ENCODE data around the gene GCSAM.

GCSAM gene

DNA sequence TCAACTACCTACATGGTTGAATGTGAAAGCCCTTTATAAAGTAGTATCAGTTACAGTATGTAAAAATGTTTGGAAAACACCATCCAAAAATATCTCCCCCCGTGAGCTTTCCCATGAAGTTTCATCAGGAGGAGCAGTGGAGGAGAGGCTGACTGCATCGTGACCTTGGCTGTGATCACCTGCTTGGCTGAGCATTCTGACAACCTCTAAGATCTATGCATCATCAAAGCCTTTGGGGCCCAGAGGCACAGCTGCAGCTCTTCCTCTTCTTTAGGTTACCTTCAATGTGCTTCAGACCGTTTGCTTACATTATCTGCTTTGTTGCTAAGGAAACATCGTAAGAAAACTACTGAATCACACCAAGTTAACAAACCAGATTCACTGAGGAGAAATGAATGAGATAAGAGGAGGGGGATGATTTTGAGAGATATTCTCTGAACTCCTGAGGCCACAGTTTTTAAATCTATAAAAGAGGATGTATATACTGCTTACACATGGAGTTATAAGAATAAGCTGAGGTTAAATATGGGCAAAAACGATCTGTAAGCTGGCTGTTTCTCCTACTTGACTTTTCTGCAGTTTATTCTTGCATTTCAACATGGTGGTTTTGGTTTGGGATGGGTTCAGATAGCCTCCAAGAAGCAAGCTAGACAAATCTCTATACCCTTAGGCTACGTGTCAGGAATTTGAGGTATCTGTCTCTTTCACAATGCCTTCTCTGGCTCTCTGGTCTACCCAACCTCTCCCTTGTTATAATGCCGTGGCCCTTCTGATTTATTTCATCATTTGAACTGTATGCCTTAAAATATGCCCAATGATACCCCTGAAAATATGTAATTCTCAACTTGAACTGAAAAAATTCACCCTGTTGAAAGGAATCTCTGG, 4.0 kb downstream of the GCSAM start:
- no peak for DNase-seq

DNA sequence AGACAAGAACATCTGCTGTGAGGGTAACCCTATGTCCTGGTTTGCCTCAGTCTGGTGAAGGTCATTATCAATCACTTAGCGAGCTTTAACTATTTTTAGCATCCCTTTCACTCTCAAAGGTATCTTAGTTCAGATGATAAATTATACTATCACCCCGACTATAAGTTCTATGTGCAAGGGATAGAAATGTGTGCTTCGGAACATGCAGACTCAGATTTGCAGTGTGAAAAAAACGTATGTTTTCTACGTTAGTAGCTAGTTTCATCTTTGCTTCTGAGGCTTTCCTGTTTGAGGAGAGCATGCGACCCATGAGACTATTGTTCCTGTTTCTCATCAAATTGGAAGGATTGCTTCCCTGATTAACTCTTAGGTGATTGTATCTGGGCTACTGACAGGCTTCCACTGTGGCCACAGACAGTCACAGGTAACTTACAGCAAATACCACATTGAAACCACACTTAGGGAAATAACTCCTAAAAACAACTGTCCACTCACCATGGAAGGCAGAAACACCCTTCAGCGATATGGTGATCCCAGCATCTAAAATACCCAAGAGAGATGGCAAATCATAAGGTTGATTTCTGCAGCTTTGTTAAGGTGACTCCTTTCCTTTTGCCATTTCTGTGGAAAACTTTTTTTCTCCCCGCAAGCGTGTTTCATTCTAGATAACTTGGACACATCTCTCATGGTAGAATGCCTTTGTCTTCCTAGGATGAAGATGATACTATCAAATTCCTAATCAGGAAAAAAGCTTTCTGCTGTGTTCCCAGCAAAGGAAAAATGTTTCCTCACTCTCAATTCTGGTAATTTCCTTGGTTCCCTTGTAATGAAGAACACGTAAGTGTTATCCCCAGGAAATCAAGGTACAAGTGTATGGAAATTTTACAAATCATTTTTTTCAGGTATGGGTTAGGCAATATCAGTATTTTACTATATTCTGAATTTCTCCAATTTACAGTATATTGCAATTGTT, 5.2 kb downstream of the GCSAM start:
- DNase-seq = no peak

DNA sequence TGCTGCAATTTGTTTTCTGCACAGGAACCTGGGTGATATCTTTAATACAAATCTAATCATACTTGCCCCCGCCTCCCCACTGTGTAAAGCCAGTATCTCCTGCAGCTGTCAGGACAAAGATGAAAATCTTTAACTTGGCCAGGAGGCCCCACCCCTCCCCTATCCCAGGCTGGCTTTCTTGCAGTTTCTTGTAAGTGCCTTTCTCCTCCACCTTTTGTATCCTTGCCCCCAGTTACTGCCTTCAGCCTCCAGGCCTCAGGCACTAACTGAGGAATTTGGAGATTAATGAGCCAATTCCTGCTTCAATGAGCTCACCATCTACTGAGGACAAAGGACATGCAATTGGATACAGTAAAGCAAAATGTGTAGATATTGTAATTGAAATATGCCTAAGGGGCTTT, 6.5 kb downstream of the GCSAM start:
- DNase-seq = peak; percentile 15

DNA sequence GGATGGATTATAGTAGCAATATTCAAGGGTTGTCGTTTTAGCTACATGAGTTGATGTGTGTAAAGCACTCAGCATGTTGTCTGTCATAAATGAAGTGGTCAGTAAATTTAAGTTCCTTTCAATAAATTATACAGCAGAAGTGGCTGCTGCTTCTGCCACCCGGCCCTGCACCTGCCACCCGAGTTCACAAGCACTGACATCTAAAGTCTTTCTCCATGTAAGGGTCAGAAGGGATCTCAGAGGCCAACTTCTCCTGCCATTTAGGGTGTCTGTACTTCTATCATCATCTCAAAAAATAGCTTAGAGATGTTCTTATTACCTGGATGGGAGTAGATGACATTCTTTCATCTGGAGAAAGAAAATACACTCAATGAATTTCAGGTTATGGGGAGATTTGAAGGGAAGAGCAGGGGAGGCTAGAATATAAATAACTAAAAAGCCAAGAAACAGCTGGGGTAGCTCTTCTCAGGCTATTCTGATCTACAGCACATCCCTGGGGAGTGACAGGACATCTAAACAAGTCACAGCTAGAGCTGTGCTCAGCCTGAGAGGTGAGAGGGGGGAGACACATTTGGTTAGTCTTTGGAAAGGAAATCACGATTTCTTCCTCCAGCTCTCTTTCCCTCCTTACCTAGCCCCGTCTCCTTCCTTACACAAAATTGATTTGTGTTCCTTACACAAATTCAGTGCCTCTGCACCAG, 8.0 kb downstream of the GCSAM start:
- no peak for DNase-seq

DNA sequence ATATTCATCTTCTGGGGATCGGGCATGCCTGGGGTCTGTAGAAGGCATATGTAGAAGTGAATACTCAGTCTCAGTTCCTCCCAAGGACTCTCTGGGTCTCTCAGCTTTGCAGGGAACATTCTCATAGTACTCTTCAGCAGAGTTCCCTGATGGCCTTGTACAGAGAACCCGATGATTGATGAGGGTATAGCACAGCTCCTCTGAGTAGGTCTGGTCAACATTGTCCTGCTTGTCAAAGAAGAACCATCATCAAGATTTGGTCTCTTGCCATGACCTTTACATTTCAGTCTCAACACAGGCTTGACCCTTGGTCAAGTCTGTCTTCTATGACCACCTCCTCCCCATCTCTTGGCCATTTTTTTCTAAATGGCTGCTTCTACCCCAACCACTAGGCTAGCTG, 9.5 kb downstream of the GCSAM start:
- no peak for DNase-seq

DNA sequence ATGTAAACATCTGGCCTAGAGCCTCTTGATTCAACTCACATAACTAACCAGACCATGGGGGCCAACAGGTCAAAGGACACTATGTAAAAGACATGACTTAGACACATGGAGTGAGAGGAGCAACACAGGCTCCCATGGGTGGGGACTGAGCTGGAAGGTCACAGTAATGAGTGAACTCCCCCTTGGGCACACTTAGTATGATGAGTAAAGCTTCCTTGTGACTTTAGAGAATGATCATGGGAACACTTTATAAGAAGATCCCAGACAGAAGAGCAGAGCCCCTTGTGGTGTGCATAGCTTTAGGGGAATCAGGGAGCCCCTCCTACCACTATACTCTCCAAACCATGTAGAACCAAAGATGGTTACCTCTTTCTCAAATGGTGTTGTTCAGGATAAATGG, 10.2 kb downstream of the GCSAM start:
- DNase-seq = no peak

DNA sequence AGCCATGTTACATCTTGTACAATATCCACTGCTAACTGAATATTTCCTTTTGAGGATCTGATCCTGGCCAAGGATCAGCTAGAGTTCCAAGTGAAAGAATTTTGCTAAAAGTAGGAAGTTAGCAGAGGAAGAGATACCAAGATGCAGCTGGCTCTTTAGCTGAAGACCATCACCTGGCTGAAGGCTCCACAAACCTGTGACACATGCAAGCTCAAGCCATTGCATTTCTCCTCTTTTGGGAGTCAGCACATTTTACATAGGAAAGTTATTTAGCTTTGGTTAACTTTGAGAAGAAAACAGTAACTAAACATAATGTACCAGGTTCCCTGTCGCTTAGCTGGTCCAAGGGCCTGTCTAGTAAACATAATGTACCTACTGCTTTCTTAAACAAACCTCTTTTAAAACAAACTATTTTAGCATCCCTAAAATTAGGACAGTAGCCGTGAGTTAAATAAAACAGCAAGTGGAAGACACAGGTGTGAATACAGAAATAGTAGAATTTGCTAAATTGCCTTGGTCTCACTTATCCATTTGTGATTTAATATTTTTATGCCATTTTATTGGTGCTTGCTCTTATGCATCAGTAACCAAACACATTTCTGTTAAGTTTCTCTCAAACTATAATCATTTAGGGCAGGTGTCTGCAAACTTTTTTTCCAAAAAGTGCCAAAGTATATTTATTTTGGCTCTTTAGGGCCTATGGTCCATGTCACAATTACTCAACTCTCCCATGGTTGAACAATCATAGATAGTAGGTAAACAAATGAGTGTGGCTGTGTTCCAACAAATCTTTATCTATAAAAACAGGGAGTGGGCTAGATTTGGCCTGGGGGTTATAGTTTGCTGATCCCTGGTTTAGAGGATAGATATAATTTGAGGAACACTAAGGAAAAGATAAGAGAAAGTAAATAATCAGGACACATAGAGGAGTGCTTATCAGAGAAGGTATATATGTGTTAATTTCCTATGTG, 11.2 kb downstream of the GCSAM start:
- no peak for DNase-seq

DNA sequence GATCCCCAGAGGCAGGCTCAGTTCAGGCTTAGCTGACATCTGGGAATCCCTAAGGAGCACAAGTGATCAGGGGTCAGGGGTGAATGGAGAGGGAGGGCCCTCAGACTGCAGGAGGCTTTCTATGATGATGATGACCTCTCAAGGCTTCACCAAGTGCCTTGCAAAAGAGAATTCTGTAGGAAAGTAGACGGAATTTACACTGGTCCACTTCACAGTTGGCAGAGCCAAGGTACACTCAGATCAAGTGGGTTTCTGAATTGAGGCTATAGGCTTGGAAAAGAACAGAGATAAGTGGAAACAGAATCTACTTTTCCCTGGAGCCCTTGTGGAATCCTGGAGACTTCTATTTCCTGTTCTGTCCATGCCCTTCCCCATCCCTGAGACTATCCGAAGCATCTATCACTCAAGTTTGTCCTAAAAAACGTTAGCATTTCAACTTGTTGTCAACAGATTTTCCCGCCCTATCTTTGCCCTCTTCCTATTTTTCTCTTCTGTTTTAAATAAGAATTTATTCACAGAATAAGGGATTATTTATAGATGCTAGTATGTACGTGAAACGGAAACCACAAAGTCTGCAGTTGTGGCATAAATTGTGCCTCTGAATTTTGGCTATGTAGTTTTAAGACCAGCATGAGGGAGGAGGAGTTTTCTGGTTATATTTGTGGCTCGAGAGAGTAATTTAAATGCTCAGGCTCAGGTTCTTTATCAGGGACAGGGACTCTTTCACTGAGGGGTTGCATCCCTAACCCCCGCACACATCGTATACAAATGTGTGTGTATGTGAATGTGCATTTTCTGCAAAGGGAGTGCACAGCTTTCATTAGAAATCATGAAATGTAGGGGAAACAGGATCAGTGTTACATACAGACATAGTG, 12.8 kb downstream of the GCSAM start:
- no peak for DNase-seq

DNA sequence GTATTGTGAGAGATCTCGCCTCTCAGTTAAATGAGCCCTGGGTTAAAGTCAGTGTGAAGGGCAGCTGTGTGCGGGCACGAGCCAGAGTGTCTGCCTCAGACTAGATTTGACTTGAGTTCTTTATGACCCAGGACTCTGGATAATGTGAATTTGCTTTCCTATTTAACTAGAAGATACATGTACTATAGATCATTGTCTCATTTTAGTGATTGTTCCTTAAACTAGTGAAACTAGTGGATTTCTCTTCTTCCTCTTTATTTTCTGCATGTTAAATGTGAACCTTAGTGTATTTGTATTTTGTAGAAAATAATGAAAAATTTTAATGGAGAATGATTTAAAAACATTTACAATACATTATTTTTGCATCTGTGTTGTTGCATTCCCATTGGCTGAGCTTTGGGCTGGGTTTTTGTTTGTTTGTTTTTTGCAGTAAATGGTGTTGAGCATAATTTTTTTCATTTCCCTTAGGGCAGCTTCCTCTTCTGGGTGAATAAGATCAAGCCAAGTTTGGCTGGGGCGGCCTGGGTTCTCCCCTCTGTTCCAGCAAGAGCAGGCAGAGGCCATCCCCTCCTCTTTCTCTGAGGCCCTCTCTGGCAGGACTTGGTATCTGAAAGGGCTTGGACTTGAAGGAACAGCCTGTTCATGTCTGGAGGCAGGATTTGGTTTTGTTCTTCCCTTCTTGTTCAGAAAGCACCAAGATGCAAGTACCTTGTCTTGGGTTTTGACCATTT, 15.0 kb downstream of the GCSAM start:
- DNase-seq = no peak

DNA sequence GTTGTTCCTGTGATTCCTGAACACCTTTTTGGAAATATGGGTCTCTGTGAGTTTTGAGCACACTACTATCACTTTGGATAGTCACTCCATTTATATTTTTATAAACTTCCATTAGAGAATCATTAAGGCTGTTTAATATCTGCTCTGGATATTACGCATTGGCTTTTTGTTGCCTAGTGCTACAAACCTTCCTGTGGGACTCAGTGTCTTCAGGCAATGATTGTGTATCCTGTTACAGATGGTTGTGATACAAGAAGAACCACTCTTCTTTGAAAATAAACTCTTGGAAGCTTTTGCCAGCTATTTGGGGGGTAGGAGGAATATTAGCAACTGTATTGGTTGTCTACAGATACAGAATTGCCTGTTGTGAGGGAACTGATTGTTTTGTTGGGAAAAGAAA, 15.6 kb downstream of the GCSAM start:
- no peak for DNase-seq

DNA sequence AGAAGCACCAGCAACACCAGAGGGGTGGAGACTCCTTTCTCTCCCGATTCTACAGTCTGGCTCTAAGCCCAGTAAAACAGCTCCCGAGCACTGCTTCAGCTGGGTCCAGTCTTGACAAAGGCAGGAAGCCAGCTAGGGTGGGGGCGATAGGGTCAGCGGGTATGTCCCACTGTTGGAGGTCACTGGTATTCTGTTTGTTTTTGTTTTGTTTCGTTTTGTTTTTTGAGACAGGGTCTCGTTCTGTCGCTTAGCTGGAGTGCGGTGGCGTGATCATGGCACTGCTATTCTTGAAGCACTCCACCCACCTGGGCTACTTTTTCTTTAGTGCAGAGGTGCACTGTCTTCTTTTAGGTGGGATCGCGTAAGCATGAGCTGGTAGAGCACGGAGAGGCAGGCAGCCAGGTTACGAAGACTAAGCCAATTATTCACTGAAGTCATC, 16.3 kb downstream of the GCSAM start:
- DNase-seq = no peak

DNA sequence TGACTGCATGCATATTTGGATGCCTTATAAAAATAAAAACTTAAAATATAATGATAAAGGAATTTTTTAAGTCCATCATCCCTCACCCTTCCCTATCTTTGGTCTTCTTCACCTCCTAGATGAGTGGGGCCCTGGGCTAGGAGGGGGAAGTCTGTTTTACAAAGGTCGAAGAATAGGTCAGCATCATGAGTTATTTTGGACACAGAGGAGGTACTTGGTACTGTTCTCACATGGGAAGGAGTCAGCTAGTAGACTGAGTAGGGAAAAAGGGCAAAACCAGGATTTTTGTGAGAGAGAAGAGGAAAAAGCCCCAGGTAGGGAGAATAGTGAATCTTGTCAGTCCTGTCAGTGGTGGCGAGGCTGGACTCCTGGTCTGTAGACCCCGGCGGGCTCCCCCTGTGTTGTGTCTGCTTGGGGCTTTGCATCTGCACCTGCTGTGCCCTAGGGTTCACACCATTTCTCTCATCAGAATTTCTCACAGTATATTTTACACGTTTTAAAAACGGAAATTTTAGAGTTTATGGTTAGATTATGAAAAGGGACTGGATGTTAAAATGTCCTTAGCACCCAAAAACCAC, 17.2 kb downstream of the GCSAM start:
- DNase-seq = no peak

DNA sequence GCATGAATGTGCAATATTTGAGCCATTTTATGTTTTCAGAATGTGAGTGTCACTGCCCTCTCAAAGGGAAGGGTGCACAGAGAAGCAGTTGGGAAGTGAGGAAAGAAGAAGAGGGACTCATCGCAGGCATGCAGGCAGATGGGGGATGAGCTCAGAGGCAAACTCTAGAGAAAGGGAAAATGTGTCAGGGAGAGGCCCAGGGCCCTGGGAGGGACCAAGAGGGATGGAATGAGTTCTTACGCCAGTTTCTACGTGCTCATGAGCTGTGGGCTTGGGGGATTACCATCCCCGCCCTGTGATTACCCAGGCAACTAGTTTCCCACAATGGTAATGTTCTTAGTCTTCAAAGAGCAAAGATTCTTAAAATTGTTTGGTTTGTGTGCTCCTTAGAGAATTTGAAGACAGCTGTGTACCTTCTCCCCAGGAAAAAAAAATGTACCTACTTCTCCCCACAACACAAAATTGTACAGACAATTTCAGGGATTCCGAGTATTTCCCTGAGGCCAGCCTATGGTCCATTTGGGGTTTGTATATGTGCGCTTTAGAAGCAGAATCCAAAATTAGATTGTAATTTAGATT, 17.8 kb downstream of the GCSAM start:
- DNase-seq = no peak

DNA sequence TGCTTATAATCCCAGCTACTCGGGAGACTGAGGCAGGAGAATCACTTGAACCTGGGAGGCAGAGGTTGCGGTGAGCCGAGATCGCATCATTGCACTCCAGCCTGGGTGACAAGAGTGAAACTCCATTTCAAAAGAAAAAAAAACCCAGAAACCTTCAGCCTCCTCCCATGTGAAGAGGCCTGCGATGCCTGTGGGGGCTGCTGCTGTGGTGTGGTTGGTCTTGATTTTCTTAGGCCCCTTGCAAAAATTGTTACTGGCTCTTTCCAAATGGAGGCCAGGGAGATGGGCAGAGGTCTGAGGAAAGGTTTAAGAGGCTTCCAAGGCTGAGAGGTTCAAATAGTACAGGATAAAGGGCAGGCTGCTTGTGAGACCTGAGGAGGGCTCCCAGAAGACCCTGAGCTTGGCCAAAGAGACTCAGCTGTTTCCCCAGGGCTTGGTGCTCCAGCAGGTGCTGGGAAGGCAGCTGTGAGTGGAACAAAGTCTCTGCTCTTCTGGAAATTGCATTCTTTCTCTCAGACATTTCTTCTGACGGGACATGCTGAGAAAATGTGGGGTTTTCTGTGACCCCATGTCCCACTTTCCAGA, 18.4 kb downstream of the GCSAM start:
- no peak for DNase-seq

DNA sequence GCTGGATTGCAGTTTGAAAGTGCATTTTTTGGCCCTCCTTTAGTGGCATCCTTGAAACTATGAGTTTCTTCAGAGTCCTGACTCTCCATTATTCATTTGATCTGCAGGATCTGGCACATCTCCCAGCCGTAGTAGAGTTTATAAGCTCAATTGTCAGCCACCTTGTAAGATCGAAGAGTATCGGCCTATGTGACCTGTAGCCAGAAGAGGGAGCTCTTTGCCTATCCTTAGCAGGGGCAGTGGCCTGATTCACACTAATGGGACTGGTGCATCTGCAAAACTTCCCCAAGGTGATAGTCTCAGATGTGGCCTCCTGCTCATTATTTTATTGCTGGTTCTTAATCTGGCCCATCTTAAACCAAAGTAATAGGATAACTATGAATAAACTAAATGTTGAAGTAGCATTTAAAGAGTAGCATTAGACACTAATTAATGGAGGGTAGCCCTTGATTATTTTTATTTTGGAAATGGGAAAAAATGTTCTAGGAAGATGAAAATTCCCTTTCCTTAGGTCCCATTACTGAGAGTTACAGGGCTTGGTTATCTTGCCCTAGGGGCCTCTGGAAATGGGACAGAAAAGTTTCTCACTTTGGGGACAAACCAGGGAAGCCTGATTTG, 21.2 kb downstream of the GCSAM start:
- peak; percentile 35 for DNase-seq

DNA sequence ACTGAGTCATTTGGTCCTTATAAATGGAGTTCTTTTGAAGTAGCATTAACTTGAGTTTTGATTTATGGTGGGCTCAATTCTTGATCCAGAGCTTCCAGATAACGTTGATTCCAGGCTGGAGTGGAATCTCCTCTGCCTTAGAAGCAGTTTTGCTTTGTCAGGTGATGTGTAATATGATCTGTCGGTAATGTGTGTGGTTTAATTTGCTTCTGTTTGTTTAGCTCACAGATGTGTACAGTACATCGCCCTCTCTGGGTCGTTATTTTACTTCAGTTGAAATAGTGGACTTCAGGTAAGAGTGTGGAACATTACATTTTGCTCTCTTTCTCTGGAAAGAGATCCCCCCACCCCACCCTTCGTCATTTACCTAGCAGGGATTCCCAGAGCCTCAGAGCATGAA, 23.7 kb downstream of the GCSAM start:
- DNase-seq = no peak

DNA sequence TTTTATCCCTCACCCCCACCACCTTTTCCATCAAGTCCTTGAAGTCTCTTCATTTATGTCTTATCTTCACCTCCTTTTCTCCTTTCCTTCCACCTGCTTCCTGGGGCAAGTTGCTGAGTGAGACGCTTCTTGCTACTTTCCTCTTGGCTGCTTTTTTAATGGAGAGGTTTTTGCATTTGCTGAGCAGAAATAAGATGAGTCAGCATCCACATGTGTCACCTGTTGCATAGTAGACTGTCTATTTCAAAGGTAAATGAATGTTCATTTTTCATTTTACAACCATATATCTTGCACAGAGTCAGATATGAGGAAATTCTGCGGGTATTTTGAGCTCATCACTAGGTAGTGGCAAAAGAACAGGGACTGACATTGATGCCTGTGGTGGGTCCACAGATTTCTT, 28.3 kb downstream of the GCSAM start:
- no peak for DNase-seq

DNA sequence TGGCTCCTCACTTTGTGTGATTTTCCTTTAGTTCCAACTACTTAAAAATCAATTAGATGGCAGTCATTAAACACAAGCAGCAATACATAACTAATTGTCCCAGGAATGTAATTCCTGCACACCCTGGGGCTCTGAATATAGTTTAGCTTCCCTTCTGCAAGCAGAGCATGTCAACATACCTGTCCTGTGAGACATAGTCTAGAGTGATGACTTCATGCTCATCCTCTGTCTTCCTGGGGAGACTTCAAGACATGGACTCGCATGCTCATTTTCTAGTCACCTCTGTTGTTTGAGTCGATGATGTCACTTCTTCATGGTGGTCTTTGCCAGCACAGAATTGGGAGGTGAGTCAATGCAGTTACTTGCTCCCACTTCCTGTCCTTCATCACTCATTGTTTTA, 31.1 kb downstream of the GCSAM start:
- peak; percentile 92 for DNase-seq

DNA sequence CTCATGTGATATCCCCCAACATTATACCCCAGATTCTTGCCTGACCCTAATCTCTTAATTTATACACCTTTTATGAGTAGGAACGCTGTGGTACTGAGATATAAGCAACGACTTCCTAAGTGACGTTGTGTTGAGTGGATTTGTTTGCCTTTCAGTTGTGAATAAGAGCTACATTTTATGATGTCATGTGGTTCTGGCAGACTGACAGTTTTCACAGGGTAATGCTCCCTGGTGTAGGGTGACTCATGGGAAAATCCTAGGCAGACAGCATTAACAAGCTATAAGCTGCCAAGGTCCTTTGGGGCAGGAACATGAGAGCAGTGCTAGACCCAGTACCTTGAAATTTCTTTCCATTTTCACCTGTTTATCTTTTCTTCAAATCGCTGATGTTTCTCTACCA, 35.7 kb downstream of the GCSAM start:
- DNase-seq = peak; percentile 99

All from kidney glomerular epithelial cell (primary cell).